Right kidney (tissue), 1 donor: Measurements from ENCODE around the gene ACVR1C.

ENCODE experiments used
- DNase-seq: peaks from one replicate; pipeline ENCODE4 v3.0.0-alpha.2; 2016

Gene ACVR1C

DNA sequence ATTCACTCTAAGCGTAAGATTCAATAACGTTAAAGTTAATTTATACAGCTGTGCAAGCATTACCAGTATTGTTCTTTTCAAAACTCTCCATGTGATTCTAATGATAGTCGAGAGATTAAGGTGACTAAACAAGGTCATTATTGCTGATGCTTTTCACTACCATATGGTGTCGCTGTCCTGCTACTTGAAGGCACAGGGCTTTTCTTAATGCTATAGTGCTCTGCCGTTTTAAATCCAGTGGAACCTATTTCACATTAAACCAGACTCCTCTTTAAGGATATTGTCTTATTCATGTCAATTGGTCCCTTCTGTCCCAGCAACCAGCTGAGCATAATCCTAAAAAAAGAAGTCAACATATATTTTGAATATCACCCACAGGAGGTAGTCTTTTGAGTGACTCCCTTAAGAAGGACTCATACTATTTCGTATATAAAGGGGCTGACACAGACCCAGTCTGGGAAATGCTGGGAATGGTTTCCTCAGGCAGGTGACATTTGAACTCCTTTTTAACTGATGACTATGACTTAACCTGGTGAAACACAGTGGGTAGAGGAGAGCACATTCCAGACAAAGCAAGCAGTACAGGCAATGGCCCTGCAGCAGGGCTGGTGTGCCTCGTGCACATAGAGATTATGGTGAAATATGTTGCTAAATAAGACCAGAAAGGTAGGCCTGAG lies 130.9 kb downstream of the ACVR1C start:
- no peak for DNase-seq

DNA sequence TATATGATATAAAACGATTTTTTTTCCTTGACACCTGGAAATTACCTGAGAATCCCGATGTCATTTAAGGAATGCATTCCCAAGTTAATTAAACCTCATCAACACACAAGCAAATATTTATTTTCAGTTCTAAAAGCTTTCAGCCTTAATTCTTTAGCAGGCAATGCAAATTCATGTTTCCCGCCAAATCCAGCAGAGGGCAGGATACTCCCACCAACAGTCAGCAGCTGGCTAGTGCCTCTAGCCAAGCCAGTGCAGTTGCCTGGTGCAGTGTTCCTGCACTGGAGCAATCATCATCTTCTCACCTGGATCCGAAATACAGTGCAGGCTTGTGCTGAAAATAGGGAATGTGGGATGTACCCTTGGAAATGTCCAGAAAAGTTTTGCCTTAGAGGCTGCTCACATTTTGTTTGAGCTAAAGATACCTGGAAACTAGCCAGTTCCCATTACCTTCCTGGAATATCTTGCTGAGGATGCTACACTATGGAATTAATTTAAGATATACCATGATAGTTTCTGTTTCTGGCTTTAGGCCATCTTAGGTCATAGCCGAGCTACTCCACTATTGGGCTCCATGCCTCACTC lies 136.4 kb downstream of the ACVR1C start:
- peak; percentile 22 for DNase-seq

DNA sequence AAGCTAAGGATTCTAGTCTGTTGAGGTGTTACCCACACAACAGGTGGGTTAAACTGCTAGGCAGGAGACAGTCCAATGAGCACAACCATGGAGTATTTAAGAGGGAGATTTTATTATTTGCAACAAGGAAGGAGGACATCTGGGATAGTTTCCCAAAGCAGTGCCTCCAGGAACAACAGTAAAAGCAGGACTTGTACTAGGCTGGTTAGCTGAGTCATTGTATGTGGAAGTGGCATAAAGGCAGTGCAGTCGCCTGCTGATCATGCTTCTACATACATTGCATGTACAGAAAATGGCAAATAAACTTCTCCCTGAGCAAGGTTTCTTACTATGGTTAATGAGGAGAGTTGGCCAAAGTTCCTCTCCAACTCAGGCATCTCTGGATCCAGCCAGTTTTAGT lies 138.7 kb downstream of the ACVR1C start:
- no peak for DNase-seq

DNA sequence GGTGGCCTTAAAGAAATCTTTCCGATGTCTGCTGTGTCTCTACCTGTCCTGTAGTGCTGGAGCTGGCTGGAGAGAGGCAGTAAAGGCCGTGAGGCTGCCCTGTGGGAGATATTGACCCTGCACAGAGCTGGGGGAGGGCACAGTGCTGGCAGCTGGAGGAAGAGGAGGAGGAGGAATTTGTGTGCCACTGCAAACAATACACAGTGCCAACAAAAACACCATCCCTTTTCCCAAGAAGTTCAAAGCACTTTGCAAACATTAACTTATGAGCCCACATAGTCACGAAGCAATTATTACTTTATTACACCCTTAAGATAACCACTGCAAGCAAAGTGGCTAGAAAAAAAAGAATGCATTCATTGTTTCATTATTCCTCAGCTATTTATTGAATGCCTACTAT lies 139.8 kb downstream of the ACVR1C start:
- DNase-seq: peak; percentile 15

DNA sequence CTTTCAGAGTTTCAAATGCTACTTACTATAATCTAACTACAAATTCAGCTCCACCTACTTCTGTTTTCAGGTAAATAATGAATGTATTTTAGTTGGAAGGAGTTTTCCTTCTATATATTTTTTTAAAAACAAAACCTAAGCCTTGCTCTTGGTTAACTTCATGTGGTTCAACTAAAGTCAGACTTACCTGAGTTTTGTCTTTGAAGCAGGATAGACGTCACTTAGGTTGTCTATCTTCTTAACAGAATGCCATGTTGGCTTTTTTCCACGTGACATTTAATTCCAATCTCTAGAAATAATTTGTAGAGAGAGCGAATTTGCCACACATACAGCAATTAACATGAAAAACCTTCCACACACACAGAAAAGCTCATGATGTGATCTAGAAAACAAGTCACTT lies 140.9 kb downstream of the ACVR1C start:
- DNase-seq: no peak

DNA sequence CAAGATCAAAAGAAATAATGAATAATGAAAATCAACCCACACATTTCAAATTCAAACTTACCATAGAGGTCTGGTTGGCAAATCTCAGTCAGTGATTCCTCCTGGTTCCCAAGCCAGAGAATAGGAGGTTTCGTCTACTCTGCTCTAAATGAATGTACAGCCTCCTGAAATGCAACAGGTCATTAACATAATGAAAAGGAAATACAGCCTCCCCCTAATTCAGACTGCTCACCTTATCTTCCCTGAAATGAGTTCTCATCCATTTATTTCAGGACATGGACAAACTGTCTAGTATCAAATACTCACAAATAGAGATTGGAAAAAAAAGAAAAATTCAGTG lies 141.4 kb downstream of the ACVR1C start:
- no peak for DNase-seq

DNA sequence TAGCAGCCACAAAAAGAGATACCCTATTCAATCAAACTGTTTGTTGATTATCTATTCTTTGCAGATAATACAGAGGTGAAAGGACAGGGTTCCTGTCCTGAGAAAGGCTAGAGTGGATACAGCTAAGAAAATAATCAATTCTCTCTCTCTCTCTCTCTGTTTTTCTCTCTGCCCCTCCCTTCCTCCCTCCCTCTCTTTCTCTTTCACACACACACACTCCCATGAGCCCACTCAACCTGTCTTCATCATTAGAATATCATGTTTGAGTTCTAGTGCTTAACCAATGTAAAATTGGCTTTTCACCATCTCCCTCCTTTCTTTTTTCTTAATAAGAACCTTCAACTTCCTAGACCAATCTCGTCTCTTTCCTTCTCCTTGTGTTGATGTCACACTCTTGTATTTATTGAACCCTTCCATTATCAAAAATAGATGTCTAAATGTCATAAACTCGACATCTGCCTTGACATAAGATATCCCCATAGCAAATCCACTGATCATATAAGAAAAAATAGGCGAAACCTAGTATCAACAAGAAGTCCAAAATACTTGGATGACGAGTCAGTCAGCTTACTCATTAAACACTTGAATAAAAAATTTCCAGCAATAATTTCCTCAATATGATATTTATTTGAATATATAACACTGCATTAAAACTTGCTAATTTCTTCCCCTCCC lies 141.9 kb downstream of the ACVR1C start:
- no peak for DNase-seq

DNA sequence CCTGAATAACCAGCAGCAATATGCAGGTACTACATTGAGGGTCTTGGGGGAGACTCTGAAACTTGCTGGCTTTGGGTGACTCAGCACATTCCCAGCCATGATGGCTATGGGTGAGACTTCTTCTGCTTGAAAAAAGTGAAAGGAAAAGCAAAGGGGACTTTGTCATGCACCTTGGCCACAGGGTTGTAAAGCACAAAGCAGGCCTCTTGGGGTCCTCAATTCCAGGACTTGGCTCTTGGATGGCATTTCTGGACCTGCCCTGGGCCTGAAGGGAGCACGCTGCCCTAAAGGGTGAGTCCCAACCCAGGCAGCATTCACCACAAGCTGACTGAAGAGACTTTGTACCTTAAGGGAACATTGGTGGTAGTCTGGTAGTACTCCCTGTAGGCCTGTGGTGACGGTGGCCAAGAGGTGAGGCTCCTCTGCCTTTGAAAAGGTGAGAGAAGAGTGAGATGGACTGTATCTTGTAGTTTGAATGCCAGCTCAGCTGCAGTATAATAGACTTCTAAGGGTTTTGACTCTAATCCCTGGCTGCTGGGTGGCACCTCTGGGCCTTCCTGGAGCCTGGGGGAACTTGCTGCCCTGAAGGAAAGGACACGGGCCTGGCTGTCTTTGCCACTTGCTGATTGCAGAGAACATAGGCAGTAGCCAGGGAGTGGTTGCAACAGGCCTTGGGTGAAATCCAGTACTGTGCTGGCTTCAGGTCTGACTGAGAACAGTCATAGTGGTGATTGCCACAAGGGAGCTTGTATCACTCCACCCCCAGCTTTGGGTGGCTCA lies 148.3 kb downstream of the ACVR1C start:
- no peak for DNase-seq

DNA sequence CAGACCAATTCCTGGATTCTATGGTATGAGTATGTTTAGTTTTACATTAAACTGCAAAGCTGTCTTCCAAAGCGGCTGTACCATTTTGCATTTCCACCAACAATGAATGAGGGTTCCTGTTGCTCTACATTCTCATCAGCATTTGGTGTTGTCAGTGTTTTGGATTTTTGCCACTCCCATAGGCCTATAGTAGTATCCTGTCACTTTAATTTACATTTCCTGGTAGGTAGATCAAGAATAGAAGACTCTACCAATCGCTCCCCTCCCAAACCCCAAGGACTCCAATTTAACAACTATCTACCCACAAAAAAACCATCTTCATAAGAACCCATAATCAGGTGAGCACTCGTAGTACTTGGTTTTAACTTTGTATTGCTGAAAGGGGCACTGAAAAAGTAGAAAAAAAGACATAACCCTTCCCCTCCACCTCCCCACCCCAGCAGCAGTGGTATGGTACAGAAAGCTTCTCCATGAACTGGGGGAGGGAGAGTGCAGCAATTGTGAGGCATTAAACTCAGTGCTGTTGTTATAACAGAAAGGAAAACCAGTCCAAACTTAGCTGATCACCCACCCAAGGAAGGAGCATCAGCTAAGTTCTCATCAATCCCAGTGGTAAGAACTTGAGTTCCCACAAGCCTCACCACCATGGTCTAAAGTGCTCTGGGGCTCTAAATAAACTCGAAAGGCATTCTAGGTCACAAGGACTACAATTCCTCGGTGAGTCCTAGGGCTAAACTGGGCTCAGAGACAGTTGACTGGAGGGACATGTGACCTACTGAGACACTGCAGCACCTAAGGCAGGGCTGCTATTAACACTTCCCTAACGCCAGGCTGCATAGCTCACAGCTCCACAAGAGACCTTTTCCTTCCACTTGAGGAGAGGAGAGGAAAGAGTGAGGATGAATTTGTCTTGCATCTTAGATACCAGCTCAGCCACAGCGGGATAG lies 149.3 kb downstream of the ACVR1C start:
- no peak for DNase-seq

DNA sequence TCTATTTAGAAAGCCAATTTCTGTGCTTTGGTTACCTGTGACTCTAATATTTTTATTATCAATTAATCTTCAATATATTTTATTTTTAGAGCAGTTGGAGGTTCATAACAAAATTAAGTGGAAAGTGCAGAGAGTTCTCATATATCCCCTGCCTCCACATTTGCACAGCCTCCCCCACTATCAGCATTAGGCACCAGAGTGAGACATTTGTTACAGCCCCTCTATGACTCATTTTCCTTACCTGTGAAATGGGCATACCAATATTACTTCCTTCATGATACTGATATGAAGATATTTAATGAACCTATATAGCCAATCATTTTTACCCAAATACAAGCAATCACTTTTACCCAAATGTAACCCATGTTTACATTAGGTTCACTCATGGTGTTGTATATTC lies 150.7 kb downstream of the ACVR1C start:
- DNase-seq: no peak

DNA sequence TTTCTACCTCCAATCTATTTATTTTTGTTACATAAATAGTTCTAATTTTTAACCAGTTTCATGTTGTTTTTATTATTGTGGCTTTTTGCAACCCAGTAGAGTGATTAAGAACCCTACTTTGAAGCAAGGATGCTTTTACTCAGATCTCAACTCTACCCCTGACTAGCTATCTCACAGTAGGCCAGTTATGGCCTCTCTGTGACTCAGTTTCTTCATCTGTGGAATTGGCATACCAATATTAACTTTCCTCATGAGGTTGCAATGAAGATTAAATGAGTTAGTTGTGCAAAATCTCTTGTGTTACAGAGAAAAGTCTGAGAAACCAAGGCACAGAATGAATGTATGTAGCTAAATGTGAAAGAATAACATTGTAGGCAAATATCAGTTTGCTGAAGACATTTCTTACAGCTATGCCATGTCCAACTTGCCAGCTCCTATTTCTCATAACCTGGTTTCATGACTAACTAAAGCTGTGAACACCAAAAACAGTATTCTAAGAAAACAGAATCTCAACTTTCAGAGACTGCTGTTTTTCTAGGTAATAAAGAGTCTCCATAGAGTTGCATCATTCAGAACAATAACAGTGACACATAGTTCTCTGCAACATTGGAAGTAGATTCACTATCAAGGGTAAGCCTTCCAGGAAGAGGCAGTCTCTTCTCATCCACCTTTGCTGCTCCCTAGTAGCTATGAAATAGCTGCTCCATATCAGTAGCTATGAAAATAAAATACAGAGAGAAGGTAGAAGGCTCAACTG lies 151.5 kb downstream of the ACVR1C start:
- no peak for DNase-seq
